ENCODE data around the gene SNAPC2.

SNAPC2 gene

GRCh38 chr19:7928741-7929701 is 8.9 kb downstream of the SNAPC2 start:
- peak; percentile 78 for TF ChIP-seq POLR2AphosphoS5 (IDR thresholded peaks at IDR 0.05; ENCODE audit: low read depth, low read length)
- TF ChIP-seq TAF1 (IDR thresholded peaks at IDR 0.05; ENCODE audit: borderline replicate concordance, insufficient read depth, low read length), result no peak

- no peak for TF ChIP-seq SIN3A (IDR thresholded peaks at IDR 0.05; ENCODE audit: borderline replicate concordance, insufficient read depth, low read length)
- TF ChIP-seq FOXP2 (optimal IDR thresholded peaks at IDR 0.05; ENCODE audit: borderline replicate concordance, extremely low read depth, extremely low read length, insufficient read depth), result no peak
- no peak; the same call in 1 of the 2 replicates for TF ChIP-seq POLR2AphosphoS5 (IDR thresholded peaks at IDR 0.05; ENCODE audit: low read depth, low read length)
- TF ChIP-seq TAF1 (IDR thresholded peaks at IDR 0.05; ENCODE audit: borderline replicate concordance, insufficient read depth, low read length), result no peak
- no peak for TF ChIP-seq REST (IDR thresholded peaks at IDR 0.05; ENCODE audit: insufficient read depth in 1 of 2, low read depth in 2 of 2, low read length in 2 of 2)
These were observed 10.6 kb downstream of the SNAPC2 start for GRCh38 chr19:7930765-7931164.

- TF ChIP-seq SIN3A (IDR thresholded peaks at IDR 0.05; ENCODE audit: borderline replicate concordance, insufficient read depth, low read length) (no peak), FOXP2 (optimal IDR thresholded peaks at IDR 0.05; ENCODE audit: borderline replicate concordance, extremely low read depth, extremely low read length, insufficient read depth) (no peak), POLR2AphosphoS5 (IDR thresholded peaks at IDR 0.05; ENCODE audit: low read depth, low read length) (no peak), REST (IDR thresholded peaks at IDR 0.05; ENCODE audit: insufficient read depth in 1 of 2, low read depth in 2 of 2, low read length in 2 of 2) (no peak), TAF1 (IDR thresholded peaks at IDR 0.05; ENCODE audit: borderline replicate concordance, insufficient read depth, low read length) (no peak)
These were observed 11.3 kb downstream of the SNAPC2 start for GRCh38 chr19:7931221-7932061.

GRCh38 chr19:7932276-7932929 is 12.3 kb downstream of the SNAPC2 start:
- TF ChIP-seq SIN3A (IDR thresholded peaks at IDR 0.05; ENCODE audit: borderline replicate concordance, insufficient read depth, low read length) (no peak), POLR2AphosphoS5 (IDR thresholded peaks at IDR 0.05; ENCODE audit: low read depth, low read length) (no peak), REST (IDR thresholded peaks at IDR 0.05; ENCODE audit: insufficient read depth in 1 of 2, low read depth in 2 of 2, low read length in 2 of 2) (no peak), FOXP2 (optimal IDR thresholded peaks at IDR 0.05; ENCODE audit: borderline replicate concordance, extremely low read depth, extremely low read length, insufficient read depth) (no peak), TAF1 (IDR thresholded peaks at IDR 0.05; ENCODE audit: borderline replicate concordance, insufficient read depth, low read length) (no peak)

GRCh38 chr19:7932930-7933300 is 12.8 kb downstream of the SNAPC2 start:
- TF ChIP-seq REST (IDR thresholded peaks at IDR 0.05; ENCODE audit: insufficient read depth in 1 of 2, low read depth in 2 of 2, low read length in 2 of 2), result no peak
- no peak for TF ChIP-seq POLR2AphosphoS5 (IDR thresholded peaks at IDR 0.05; ENCODE audit: low read depth, low read length)
- no peak for TF ChIP-seq SIN3A (IDR thresholded peaks at IDR 0.05; ENCODE audit: borderline replicate concordance, insufficient read depth, low read length)
- TF ChIP-seq FOXP2 (optimal IDR thresholded peaks at IDR 0.05; ENCODE audit: borderline replicate concordance, extremely low read depth, extremely low read length, insufficient read depth), result no peak
- TF ChIP-seq TAF1 (IDR thresholded peaks at IDR 0.05; ENCODE audit: borderline replicate concordance, insufficient read depth, low read length), result no peak

All from PFSK-1 (cell line).